AG10803 (cell line): ENCODE measurements around the gene S100A9.

Experiments used
- DNase-seq: peaks from one replicate; pipeline ENCODE4 v3.0.0; 2010; ENCODE audit warnings: low read depth
- H3K4me3 ChIP-seq: 2 replicates; pipeline ENCODE4 v1.5.1; 2011; ENCODE audit warnings: mild to moderate bottlenecking, low read length, control low read depth
- CTCF ChIP-seq: conservative IDR thresholded peaks from 2 replicates; pipeline ENCODE4 v1.5.1; 2011; ENCODE audit warnings: mild to moderate bottlenecking, low read length, control low read depth, inconsistent platforms

Gene S100A9

GRCh38 chr1:153322568-153322967 lies 35.1 kb upstream of the S100A9 start:
- no peak for DNase-seq
- no peak overlapping the region for H3K4me3 ChIP-seq
- TF ChIP-seq CTCF: no peak

- no peak for DNase-seq
- TF ChIP-seq CTCF: no peak
- no peak overlapping the region for H3K4me3 ChIP-seq
Observed at GRCh38 chr1:153324912-153325311, 32.7 kb upstream of the S100A9 start.

- DNase-seq: no peak
- TF ChIP-seq CTCF: no peak
- no peak overlapping the region for H3K4me3 ChIP-seq
Observed at GRCh38 chr1:153333902-153334301, 23.8 kb upstream of the S100A9 start.

- DNase-seq: no peak
- H3K4me3 ChIP-seq: no peak overlapping the region
- TF ChIP-seq CTCF: no peak
Observed at GRCh38 chr1:153336650-153337049, 21.0 kb upstream of the S100A9 start.

- TF ChIP-seq CTCF: no peak
- no peak overlapping the region for H3K4me3 ChIP-seq
- DNase-seq: no peak
Observed at GRCh38 chr1:153337980-153338853, 19.4 kb upstream of the S100A9 start.

GRCh38 chr1:153339802-153340201 lies 17.9 kb upstream of the S100A9 start:
- H3K4me3 ChIP-seq: no peak overlapping the region
- no peak for TF ChIP-seq CTCF
- no peak for DNase-seq

GRCh38 chr1:153340356-153340755 lies 17.3 kb upstream of the S100A9 start:
- no peak for TF ChIP-seq CTCF

More at GRCh38 chr1:153340356-153340755, 17.3 kb upstream of the S100A9 start:
- H3K4me3 ChIP-seq: no peak overlapping the region
- DNase-seq: no peak
